ENCODE results near the gene GAGE12G. TPM values are rescaled to one million over a fixed set of nuclear protein-coding genes. Genes with fewer than 3 reads are reported as not detected.
"Not testable (repeated sequence)": the region's sequence is repeated elsewhere in the genome, so short reads cannot be mapped to it uniquely, and the experiment has no call there.

Gene GAGE12G, protein sequence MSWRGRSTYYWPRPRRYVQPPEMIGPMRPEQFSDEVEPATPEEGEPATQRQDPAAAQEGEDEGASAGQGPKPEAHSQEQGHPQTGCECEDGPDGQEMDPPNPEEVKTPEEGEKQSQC
- total RNA-seq, result not detected
- polyA plus RNA-seq, result not detected

DNA sequence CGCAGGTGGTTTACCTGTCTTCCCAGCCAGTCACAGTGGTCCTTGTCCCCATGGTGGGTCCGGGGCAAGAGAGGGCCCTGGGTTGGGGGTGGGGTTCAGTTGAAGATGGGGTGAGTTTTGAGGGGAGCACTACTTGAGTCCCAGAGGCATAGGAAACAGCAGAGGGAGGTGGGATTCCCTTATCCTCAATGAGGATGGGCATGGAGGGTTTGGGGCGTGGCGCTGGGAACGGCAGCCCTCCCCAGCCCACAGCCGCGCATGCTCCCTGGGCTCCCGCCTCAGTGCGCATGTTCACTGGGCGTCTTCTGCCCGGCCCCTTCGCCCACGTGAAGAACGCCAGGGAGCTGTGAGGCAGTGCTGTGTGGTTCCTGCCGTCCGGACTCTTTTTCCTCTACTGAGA is at the start of gene GAGE12G:
GAGE12G (plus strand) TSS at position 301 of the 400 bp plus-strand sequence. CDS start 1,155 bp downstream, outside the sequence.
- no CpG with 5 or more reads among the region's 16 CpGs for WGBS
- not testable (repeated sequence) for H3K36me3 ChIP-seq (ENCODE audit: insufficient read depth); DNase-seq (ENCODE audit: extremely low spot score); H3K4me1 ChIP-seq (ENCODE audit: insufficient read depth); H3K27ac ChIP-seq (ENCODE audit: low read depth); H3K4me3 ChIP-seq (ENCODE audit: low read depth, low read length)

DNA sequence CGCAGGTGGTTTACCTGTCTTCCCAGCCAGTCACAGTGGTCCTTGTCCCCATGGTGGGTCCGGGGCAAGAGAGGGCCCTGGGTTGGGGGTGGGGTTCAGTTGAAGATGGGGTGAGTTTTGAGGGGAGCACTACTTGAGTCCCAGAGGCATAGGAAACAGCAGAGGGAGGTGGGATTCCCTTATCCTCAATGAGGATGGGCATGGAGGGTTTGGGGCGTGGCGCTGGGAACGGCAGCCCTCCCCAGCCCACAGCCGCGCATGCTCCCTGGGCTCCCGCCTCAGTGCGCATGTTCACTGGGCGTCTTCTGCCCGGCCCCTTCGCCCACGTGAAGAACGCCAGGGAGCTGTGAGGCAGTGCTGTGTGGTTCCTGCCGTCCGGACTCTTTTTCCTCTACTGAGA is 38.3 kb upstream of the GAGE12G start, which contains the start of gene GAGE12C:
GAGE12C (plus strand) TSS at position 301 of the 400 bp plus-strand sequence. CDS start 1,155 bp downstream, outside the sequence.
- no CpG with 5 or more reads among the region's 16 CpGs for WGBS
- DNase-seq (ENCODE audit: extremely low spot score); H3K27ac ChIP-seq (ENCODE audit: low read depth); H3K4me3 ChIP-seq (ENCODE audit: low read depth, low read length); H3K36me3 ChIP-seq (ENCODE audit: insufficient read depth); H3K4me1 ChIP-seq (ENCODE audit: insufficient read depth): not testable (repeated sequence)

DNA sequence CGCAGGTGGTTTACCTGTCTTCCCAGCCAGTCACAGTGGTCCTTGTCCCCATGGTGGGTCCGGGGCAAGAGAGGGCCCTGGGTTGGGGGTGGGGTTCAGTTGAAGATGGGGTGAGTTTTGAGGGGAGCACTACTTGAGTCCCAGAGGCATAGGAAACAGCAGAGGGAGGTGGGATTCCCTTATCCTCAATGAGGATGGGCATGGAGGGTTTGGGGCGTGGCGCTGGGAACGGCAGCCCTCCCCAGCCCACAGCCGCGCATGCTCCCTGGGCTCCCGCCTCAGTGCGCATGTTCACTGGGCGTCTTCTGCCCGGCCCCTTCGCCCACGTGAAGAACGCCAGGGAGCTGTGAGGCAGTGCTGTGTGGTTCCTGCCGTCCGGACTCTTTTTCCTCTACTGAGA is 28.8 kb upstream of the GAGE12G start, which contains the start of gene GAGE12D:
GAGE12D (plus strand) TSS at position 301 of the 400 bp plus-strand sequence. CDS start 1,155 bp downstream, outside the sequence.
- WGBS, result no CpG with 5 or more reads among the region's 16 CpGs

DNA sequence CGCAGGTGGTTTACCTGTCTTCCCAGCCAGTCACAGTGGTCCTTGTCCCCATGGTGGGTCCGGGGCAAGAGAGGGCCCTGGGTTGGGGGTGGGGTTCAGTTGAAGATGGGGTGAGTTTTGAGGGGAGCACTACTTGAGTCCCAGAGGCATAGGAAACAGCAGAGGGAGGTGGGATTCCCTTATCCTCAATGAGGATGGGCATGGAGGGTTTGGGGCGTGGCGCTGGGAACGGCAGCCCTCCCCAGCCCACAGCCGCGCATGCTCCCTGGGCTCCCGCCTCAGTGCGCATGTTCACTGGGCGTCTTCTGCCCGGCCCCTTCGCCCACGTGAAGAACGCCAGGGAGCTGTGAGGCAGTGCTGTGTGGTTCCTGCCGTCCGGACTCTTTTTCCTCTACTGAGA is 19.2 kb upstream of the GAGE12G start, which contains the start of gene GAGE12E:
GAGE12E (plus strand) TSS at position 301 of the 400 bp plus-strand sequence. CDS start 1,155 bp downstream, outside the sequence.
- not testable (repeated sequence) for H3K27ac ChIP-seq (ENCODE audit: low read depth); H3K4me1 ChIP-seq (ENCODE audit: insufficient read depth); DNase-seq (ENCODE audit: extremely low spot score); H3K36me3 ChIP-seq (ENCODE audit: insufficient read depth); H3K4me3 ChIP-seq (ENCODE audit: low read depth, low read length)
- WGBS, result no CpG with 5 or more reads among the region's 16 CpGs

More for the DNA sequence above, 28.8 kb upstream of the GAGE12G start, which contains the start of gene GAGE12D:
- not testable (repeated sequence) for H3K27ac ChIP-seq (ENCODE audit: low read depth); H3K4me1 ChIP-seq (ENCODE audit: insufficient read depth); H3K4me3 ChIP-seq (ENCODE audit: low read depth, low read length); H3K36me3 ChIP-seq (ENCODE audit: insufficient read depth); DNase-seq (ENCODE audit: extremely low spot score)

DNA sequence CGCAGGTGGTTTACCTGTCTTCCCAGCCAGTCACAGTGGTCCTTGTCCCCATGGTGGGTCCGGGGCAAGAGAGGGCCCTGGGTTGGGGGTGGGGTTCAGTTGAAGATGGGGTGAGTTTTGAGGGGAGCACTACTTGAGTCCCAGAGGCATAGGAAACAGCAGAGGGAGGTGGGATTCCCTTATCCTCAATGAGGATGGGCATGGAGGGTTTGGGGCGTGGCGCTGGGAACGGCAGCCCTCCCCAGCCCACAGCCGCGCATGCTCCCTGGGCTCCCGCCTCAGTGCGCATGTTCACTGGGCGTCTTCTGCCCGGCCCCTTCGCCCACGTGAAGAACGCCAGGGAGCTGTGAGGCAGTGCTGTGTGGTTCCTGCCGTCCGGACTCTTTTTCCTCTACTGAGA is 9.7 kb upstream of the GAGE12G start, which contains the start of gene GAGE12F:
GAGE12F (plus strand) TSS at position 301 of the 400 bp plus-strand sequence. CDS start 1,155 bp downstream, outside the sequence.
- not testable (repeated sequence) for H3K4me1 ChIP-seq (ENCODE audit: insufficient read depth); H3K36me3 ChIP-seq (ENCODE audit: insufficient read depth); DNase-seq (ENCODE audit: extremely low spot score); H3K4me3 ChIP-seq (ENCODE audit: low read depth, low read length); H3K27ac ChIP-seq (ENCODE audit: low read depth)
- WGBS, result no CpG with 5 or more reads among the region's 16 CpGs

DNA sequence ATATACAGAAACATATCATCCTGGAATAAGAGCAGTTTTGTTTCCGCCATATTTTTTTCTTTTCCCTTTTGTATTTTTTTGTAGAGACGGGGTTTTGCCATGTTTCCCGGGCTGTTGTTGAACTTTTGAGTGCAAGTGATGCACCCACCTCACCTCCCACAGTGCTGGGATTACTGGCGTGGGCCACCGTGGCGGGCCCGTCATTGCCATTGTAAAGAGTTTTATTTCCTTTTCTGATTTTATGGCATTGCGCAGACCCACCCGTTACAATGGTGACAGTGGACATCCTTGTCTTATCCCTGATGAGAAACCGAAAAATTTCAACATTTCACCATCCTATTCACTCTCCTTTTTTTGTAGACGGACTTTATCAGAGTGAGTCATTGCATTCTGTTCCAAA is 1.5 kb upstream of the GAGE12G start:
- no CpG with 5 or more reads among the region's 11 CpGs for WGBS
- not testable (repeated sequence) for H3K36me3 ChIP-seq (ENCODE audit: insufficient read depth); H3K27ac ChIP-seq (ENCODE audit: low read depth); H3K4me3 ChIP-seq (ENCODE audit: low read depth, low read length); DNase-seq (ENCODE audit: extremely low spot score); H3K4me1 ChIP-seq (ENCODE audit: insufficient read depth)

DNA sequence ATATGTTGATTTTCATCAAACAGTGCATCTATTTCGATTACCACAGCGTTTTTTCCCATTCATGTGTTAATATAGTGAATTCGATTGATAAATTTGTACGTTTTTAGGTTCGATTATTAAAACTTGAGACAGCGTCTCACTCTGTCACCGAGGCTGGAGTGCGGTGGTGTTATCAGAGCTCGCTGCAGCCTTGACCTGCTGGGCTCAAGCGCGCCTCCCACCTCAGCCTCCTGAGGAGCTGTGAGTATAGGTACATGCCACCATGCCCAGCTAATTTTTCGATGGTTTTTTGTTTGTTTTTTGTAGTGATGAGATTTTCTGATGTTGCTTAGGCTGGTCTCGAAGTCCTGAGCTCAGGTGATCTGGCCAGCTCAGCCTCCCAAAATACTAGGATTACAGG is 1.0 kb upstream of the GAGE12G start:
- DNase-seq (ENCODE audit: extremely low spot score); H3K4me1 ChIP-seq (ENCODE audit: insufficient read depth); H3K36me3 ChIP-seq (ENCODE audit: insufficient read depth); H3K27ac ChIP-seq (ENCODE audit: low read depth); H3K4me3 ChIP-seq (ENCODE audit: low read depth, low read length): not testable (repeated sequence)
- WGBS, result no CpG with 5 or more reads among the region's 13 CpGs

DNA sequence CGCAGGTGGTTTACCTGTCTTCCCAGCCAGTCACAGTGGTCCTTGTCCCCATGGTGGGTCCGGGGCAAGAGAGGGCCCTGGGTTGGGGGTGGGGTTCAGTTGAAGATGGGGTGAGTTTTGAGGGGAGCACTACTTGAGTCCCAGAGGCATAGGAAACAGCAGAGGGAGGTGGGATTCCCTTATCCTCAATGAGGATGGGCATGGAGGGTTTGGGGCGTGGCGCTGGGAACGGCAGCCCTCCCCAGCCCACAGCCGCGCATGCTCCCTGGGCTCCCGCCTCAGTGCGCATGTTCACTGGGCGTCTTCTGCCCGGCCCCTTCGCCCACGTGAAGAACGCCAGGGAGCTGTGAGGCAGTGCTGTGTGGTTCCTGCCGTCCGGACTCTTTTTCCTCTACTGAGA is 9.4 kb downstream of the GAGE12G start, which contains the start of gene GAGE12H:
GAGE12H (plus strand) TSS at position 301 of the 400 bp plus-strand sequence. CDS start 1,155 bp downstream, outside the sequence.
- no CpG with 5 or more reads among the region's 16 CpGs for WGBS
- H3K4me3 ChIP-seq (ENCODE audit: low read depth, low read length); DNase-seq (ENCODE audit: extremely low spot score); H3K4me1 ChIP-seq (ENCODE audit: insufficient read depth); H3K27ac ChIP-seq (ENCODE audit: low read depth); H3K36me3 ChIP-seq (ENCODE audit: insufficient read depth): not testable (repeated sequence)

DNA sequence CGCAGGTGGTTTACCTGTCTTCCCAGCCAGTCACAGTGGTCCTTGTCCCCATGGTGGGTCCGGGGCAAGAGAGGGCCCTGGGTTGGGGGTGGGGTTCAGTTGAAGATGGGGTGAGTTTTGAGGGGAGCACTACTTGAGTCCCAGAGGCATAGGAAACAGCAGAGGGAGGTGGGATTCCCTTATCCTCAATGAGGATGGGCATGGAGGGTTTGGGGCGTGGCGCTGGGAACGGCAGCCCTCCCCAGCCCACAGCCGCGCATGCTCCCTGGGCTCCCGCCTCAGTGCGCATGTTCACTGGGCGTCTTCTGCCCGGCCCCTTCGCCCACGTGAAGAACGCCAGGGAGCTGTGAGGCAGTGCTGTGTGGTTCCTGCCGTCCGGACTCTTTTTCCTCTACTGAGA is 19.0 kb downstream of the GAGE12G start, which contains the start of gene GAGE2A:
GAGE2A (plus strand) TSS at position 301 of the 400 bp plus-strand sequence. CDS start 1,155 bp downstream, outside the sequence.
- not testable (repeated sequence) for H3K4me3 ChIP-seq (ENCODE audit: low read depth, low read length); H3K27ac ChIP-seq (ENCODE audit: low read depth); H3K36me3 ChIP-seq (ENCODE audit: insufficient read depth); H3K4me1 ChIP-seq (ENCODE audit: insufficient read depth); DNase-seq (ENCODE audit: extremely low spot score)
- no CpG with 5 or more reads among the region's 16 CpGs for WGBS

DNA sequence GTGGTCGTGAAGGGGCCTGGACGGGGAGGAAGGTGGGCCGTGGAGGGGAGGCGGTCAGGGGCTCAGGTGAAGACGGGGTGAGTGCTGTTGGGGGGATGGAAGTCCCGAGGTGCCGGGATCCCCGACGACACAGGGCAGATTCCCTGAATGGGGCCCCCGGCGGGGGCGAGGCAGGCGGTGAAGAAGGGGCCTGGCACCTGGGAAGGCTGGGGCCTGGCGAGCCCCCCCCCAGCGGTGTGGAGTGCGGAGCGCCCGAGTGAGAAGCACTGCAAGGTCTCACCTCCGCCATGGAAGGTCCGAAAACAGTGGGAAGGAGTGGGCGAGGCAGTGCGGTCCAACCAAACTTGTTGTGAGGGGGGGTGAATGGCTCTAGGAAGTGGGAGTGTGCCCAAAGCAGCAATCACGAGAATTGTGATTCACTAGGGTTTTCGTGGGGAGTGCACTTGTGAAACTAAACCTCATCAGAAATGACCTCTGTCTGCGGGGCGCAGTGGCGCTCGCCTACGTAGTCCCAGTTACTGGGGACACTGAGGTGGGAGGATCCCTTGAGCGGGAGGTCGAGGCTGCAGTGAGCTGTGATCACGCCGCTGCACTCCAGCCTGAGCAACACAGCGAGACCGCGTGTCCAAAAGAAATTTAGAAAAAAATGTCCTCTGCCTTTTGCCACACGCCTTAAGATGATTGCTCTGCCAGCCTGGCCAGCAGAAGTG is 19.7 kb downstream of the GAGE12G start:
- not testable (repeated sequence) for DNase-seq (ENCODE audit: extremely low spot score); H3K27ac ChIP-seq (ENCODE audit: low read depth); H3K36me3 ChIP-seq (ENCODE audit: insufficient read depth); H3K4me3 ChIP-seq (ENCODE audit: low read depth, low read length); H3K4me1 ChIP-seq (ENCODE audit: insufficient read depth)
- 93% methylated on average over 24 of the region's 37 CpGs for WGBS

DNA sequence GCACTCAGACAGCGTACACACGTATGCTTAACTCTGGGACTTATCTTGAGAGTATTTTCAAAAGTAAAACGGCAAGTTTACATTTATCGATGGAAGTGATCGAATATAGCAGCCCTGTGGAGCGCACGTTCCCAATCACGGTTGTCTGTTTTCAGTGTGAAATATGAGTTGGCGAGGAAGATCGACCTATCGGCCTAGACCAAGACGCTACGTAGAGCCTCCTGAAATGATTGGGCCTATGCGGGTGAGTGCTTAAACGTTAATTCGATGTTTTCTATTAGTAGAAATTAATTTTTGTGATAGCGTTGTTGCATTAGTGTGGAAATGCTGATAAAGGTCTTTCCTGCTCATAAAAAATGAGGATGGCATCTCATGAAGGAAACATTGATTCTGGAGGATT is 20.3 kb downstream of the GAGE12G start:
- DNase-seq (ENCODE audit: extremely low spot score); H3K36me3 ChIP-seq (ENCODE audit: insufficient read depth); H3K4me3 ChIP-seq (ENCODE audit: low read depth, low read length); H3K27ac ChIP-seq (ENCODE audit: low read depth); H3K4me1 ChIP-seq (ENCODE audit: insufficient read depth): not testable (repeated sequence)
- WGBS, result 95% methylated on average over 10 of the region's 17 CpGs

DNA sequence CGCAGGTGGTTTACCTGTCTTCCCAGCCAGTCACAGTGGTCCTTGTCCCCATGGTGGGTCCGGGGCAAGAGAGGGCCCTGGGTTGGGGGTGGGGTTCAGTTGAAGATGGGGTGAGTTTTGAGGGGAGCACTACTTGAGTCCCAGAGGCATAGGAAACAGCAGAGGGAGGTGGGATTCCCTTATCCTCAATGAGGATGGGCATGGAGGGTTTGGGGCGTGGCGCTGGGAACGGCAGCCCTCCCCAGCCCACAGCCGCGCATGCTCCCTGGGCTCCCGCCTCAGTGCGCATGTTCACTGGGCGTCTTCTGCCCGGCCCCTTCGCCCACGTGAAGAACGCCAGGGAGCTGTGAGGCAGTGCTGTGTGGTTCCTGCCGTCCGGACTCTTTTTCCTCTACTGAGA is 28.5 kb downstream of the GAGE12G start, which contains the start of gene GAGE1:
GAGE1 (plus strand) TSS at position 301 of the 400 bp plus-strand sequence. CDS start 1,155 bp downstream, outside the sequence.
- no CpG with 5 or more reads among the region's 16 CpGs for WGBS
- DNase-seq (ENCODE audit: extremely low spot score); H3K36me3 ChIP-seq (ENCODE audit: insufficient read depth); H3K4me3 ChIP-seq (ENCODE audit: low read depth, low read length); H3K4me1 ChIP-seq (ENCODE audit: insufficient read depth); H3K27ac ChIP-seq (ENCODE audit: low read depth): not testable (repeated sequence)

DNA sequence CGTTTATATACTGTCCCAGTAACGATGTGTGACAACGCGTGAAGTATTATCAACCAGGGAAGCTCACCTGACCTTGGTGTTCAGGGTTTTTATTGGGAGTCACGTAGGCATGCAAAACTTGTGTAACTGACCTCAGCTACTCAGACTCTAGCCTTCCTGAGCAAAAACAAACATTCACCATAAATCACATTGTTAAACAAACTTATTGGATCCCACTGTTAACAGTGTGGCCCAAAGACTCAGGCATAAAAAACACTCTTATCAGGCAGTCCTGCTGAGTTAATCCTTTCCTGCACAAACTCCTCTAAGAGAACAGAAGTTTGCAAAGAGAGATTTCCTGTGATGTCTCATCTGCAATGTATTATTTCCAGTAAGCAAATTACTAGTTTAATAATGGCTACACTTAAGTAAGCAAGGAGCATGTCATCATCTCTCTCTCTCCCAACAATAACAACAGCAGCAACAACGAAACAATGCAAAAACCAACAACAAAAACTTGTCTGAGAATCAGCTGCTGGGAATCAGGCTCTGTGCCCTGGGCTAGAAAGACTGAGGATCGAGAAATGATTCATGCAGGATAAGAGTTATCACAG is 40.6 kb downstream of the GAGE12G start:
- H3K4me1 ChIP-seq (ENCODE audit: insufficient read depth), result no peaks in the 10 kb centered on the region
- WGBS, result 14% methylated on average over 7 of the region's 7 CpGs
- DNase-seq (ENCODE audit: extremely low spot score), result no peak
- no peak overlapping the region for H3K4me3 ChIP-seq (ENCODE audit: low read depth, low read length)
- no peaks in the 10 kb centered on the region for H3K36me3 ChIP-seq (ENCODE audit: insufficient read depth)
- peak overlapping the region; percentile 2 for H3K27ac ChIP-seq (ENCODE audit: low read depth)

Data from urinary bladder (tissue), 4 donors.